ACC112 (cell line): ENCODE data around the gene PRKAG2.

Source experiments
- H2AFZ ChIP-seq: fragments of 200-600 bp; sonication (generic); one replicate; pipeline ENCODE4 v1.6.0; 2017; ENCODE audit warnings: antibody characterized with exemption, low read length; ENCODE audit not compliant: unreplicated experiment
- H3K27ac ChIP-seq: fragments of 200-600 bp; sonication (generic); 2 replicates; pipeline ENCODE4 v1.5.1; 2014; ENCODE audit warnings: low read depth, mild to moderate bottlenecking, antibody characterized with exemption, low read length, moderate library complexity
- H3K27me3 ChIP-seq: fragments of 200-600 bp; sonication (generic); 2 replicates; pipeline ENCODE4 v1.6.1; 2014; ENCODE audit warnings: mild to moderate bottlenecking, antibody characterized with exemption, low read length, moderate library complexity, mixed read lengths; ENCODE audit not compliant: insufficient read depth
- H3K36me3 ChIP-seq: fragments of 200-600 bp; sonication (generic); 2 replicates; pipeline ENCODE4 v1.6.1; 2016; ENCODE audit warnings: mild to moderate bottlenecking, antibody characterized with exemption, low read length, moderate library complexity, mixed read lengths; ENCODE audit not compliant: insufficient read depth
- H3K4me1 ChIP-seq: fragments of 200-600 bp; sonication (generic); one replicate; pipeline ENCODE4 v1.6.1; 2016; ENCODE audit warnings: low read length, mixed read lengths; ENCODE audit not compliant: insufficient read depth, unreplicated experiment, control insufficient read depth
- H3K4me3 ChIP-seq: fragments of 200-600 bp; sonication (generic); 2 replicates; pipeline ENCODE4 v1.5.1; 2014; ENCODE audit warnings: mild to moderate bottlenecking, low read depth, low read length
- H3K79me2 ChIP-seq: fragments of 200-600 bp; sonication (generic); one replicate; pipeline ENCODE4 v1.6.0; 2016; ENCODE audit warnings: low read length; ENCODE audit not compliant: control insufficient read depth, unreplicated experiment, insufficient read depth

Gene PRKAG2

GRCh38 chr7:151876899-151877777 lies at the start of gene PRKAG2:
TSS of gene PRKAG2 (minus strand) at chr7:151877115. CDS start at chr7:151876620, 495 bp downstream.
- peaks cover 47% of the 10 kb centered on the region for H3K27me3 ChIP-seq
- H3K27ac ChIP-seq, result no peak within 1 kb of the TSS
- peak within 1 kb of the TSS; percentile 62 for H2AFZ ChIP-seq
- H3K36me3 ChIP-seq, result no peaks in the 10 kb centered on the region
- peaks cover 6% of the 10 kb centered on the region for H3K4me1 ChIP-seq
- peak within 1 kb of the TSS; percentile 84 for H3K4me3 ChIP-seq
- H3K79me2 ChIP-seq, result no peaks in the 10 kb centered on the region

- no peaks in the 10 kb centered on the region for H3K79me2 ChIP-seq
- H2AFZ ChIP-seq, result no peak overlapping the region
- no peak overlapping the region for H3K27ac ChIP-seq
- peaks cover 37% of the 10 kb centered on the region for H3K27me3 ChIP-seq
- H3K4me1 ChIP-seq, result no peaks in the 10 kb centered on the region
- H3K36me3 ChIP-seq, result no peaks in the 10 kb centered on the region
- no peak overlapping the region for H3K4me3 ChIP-seq
These were observed 49.4 kb upstream of the PRKAG2 start for GRCh38 chr7:151926336-151926712.

GRCh38 chr7:151925446-151926335 lies 48.8 kb upstream of the PRKAG2 start:
- H3K36me3 ChIP-seq, result no peaks in the 10 kb centered on the region
- H3K27me3 ChIP-seq, result peaks cover 42% of the 10 kb centered on the region
- no peaks in the 10 kb centered on the region for H3K4me1 ChIP-seq
- no peaks in the 10 kb centered on the region for H3K79me2 ChIP-seq
- no peak overlapping the region for H3K27ac ChIP-seq
- H2AFZ ChIP-seq, result no peak overlapping the region
- no peak overlapping the region for H3K4me3 ChIP-seq

DNA sequence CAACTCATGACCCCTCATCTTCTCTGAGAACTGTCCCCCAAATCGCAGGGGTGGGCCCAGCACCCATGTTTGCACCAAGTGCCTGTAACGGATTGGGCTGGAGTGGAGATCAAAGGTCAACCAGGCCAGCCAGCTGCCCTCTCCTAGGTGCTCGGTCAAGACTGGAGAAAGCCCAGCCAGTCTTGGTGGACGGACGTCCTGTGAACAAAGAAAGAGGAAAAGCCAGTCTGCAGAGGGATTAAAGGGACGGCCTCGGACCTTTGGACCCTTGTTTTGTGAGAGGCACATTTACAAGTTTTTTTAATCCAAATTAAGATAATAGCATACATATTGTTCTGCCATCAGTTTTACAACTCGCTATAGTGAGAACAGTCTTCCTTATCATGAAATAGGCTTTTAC lies 47.6 kb upstream of the PRKAG2 start:
- peaks cover 43% of the 10 kb centered on the region for H3K27me3 ChIP-seq
- H3K36me3 ChIP-seq, result no peaks in the 10 kb centered on the region
- no peaks in the 10 kb centered on the region for H3K79me2 ChIP-seq
- H3K4me3 ChIP-seq, result no peak overlapping the region
- no peaks in the 10 kb centered on the region for H3K4me1 ChIP-seq
- no peak overlapping the region for H2AFZ ChIP-seq
- no peak overlapping the region for H3K27ac ChIP-seq

DNA sequence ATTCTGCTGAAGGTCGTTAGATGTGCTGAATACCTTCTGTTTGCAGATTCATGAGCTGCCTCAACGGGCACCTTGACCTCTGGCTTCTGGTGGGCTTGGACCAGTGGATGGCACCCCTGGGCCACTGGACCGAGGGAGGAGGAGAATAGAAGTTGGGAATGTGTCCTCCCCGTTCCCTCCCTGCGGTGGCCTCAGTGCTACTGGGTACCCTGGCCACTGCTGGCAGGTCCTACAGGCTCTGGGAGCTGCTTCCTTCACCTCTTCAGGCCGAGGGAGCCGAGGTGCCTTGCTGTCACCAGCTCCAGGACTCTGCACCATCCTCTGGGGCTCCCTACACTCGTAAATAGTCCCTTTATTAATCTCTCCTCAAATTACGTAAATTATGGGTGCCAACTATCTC lies 47.1 kb upstream of the PRKAG2 start:
- Histone ChIP-seq H3K36me3 (no peaks in the 10 kb centered on the region), H3K79me2 (no peaks in the 10 kb centered on the region), H3K27ac (no peak overlapping the region), H3K4me1 (no peaks in the 10 kb centered on the region), H3K4me3 (no peak overlapping the region), H2AFZ (no peak overlapping the region), H3K27me3 (peaks cover 43% of the 10 kb centered on the region)

DNA sequence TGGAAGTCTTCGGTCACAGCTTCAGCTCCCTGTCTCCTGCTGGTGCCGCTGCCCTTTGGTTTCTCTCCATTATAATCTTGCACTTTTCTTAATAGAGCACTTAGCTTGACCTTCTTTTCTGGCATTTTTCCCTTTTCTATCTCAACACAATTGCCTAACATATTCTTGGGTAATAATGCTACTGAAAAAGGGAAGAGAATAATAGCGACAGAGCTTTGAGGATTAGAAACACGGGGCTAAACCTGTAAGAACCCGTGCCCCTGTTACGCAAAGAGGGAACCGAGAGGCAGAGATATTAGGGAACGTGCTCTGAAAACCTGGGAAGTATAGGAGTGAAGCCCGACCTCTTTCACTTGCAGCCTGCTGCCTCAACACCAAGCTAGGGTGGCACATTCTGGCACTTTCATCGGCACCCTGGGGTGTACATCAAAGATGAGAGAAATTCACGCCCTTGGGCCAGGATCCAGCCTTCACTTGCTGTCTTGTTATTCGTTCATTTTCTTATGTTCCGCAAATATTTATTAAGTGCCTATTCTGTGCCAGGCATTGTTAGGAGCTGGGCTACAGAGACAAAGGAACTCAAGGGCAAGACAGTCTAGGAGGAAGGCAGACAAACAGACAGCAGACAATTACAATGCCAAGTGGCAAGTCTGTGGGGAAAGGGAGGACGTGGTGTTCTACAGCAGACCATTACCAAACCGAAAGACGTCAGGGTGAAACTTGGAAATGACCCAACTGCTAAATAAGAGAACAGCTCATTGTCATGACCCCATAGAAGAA lies 46.4 kb upstream of the PRKAG2 start:
- Histone ChIP-seq H3K4me1 (no peaks in the 10 kb centered on the region), H3K27me3 (peaks cover 50% of the 10 kb centered on the region), H3K27ac (no peak overlapping the region), H2AFZ (no peak overlapping the region), H3K4me3 (no peak overlapping the region), H3K79me2 (no peaks in the 10 kb centered on the region), H3K36me3 (no peaks in the 10 kb centered on the region)

DNA sequence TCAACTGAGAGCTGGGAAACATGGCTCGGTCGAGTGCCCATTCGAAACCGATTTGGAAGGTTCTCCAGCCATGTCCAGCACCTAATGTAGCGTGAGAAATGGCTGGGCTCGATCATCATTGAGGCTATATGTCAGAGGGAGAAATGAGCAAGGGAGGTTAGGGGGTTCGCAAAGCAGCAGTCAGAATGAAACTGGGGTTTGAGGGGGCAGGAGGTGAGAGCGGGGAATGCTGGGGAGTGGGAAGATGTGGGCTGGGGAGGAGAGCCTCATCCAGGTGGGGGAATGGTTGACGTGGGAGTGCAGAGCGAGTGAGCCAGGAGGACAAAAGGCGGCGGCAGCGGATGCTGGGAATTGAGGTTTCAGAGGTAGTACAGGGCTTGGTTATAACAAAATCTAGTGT lies 44.5 kb upstream of the PRKAG2 start:
- no peaks in the 10 kb centered on the region for H3K36me3 ChIP-seq
- H3K4me3 ChIP-seq, result no peak overlapping the region
- no peaks in the 10 kb centered on the region for H3K4me1 ChIP-seq
- H3K79me2 ChIP-seq, result no peaks in the 10 kb centered on the region
- no peak overlapping the region for H3K27ac ChIP-seq
- no peak overlapping the region for H2AFZ ChIP-seq
- H3K27me3 ChIP-seq, result peaks cover 47% of the 10 kb centered on the region

DNA sequence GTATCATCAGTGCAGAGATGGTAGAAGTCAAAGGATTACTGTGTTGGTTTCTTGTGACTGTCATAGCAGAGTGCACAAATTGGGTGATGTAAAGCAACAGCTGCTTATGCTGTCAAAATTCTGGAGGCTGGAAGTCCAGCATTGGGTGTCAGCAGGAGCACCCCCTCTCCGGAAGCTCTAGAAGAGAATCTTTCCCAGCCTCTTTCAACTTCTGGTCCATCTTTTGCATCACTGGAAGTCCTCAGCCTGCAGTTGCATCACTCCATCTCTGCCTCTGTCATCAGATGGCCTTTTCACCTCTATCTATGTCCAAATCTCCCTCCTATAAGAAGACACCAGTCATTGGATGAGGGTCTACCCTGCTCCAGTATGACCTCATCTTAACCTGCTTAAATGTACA lies 43.6 kb upstream of the PRKAG2 start:
- H3K27ac ChIP-seq, result no peak overlapping the region
- no peaks in the 10 kb centered on the region for H3K79me2 ChIP-seq
- H3K36me3 ChIP-seq, result no peaks in the 10 kb centered on the region
- H3K27me3 ChIP-seq, result peaks cover 56% of the 10 kb centered on the region
- H2AFZ ChIP-seq, result no peak overlapping the region
- H3K4me3 ChIP-seq, result no peak overlapping the region
- no peaks in the 10 kb centered on the region for H3K4me1 ChIP-seq

GRCh38 chr7:151919595-151919994 lies 42.7 kb upstream of the PRKAG2 start:
- Histone ChIP-seq H3K27ac (no peak overlapping the region), H2AFZ (no peak overlapping the region), H3K4me1 (no peaks in the 10 kb centered on the region), H3K79me2 (no peaks in the 10 kb centered on the region), H3K4me3 (no peak overlapping the region), H3K27me3 (peaks cover 65% of the 10 kb centered on the region), H3K36me3 (no peaks in the 10 kb centered on the region)

GRCh38 chr7:151918510-151918843 lies 41.6 kb upstream of the PRKAG2 start:
- H3K79me2 ChIP-seq, result no peaks in the 10 kb centered on the region
- H3K27ac ChIP-seq, result no peak overlapping the region
- H3K4me1 ChIP-seq, result no peaks in the 10 kb centered on the region
- H2AFZ ChIP-seq, result no peak overlapping the region
- H3K27me3 ChIP-seq, result peaks cover 70% of the 10 kb centered on the region
- no peaks in the 10 kb centered on the region for H3K36me3 ChIP-seq
- H3K4me3 ChIP-seq, result no peak overlapping the region
